Liver (tissue), 9 donors: ENCODE data around the gene SLC44A3. TPM values are rescaled to one million over a fixed set of nuclear protein-coding genes. Genes with fewer than 3 reads are reported as not detected.

Experiments
- DNase-seq: peaks from one replicate; pipeline ENCODE4 v3.0.0-alpha.2; 2017; ENCODE audit warnings: low spot score
- H3K27ac ChIP-seq, 2 donors: one replicate each; pipeline ENCODE4 v1.7.0; 2013; ENCODE audit warnings: inconsistent platforms in 2 of 2, low read length in 2 of 2, control low read depth in 1 of 2, low read depth in 1 of 2, mild to moderate bottlenecking in 1 of 2
- H3K27me3 ChIP-seq, 4 donors: one replicate each; pipeline versions ENCODE4 v1.6.1 to v1.7.0; 2013; ENCODE audit warnings: low read length in 3 of 4, inconsistent platforms in 1 of 4, mild to moderate bottlenecking in 1 of 4, moderate library complexity in 1 of 4; ENCODE audit not compliant: control insufficient read depth in 4 of 4, insufficient read depth in 4 of 4
- H3K36me3 ChIP-seq, 4 donors: one replicate each; pipeline versions ENCODE4 v1.6.1 to v1.7.0; 2013; ENCODE audit warnings: low read length in 3 of 4, mild to moderate bottlenecking in 3 of 4, low read depth in 1 of 4, moderate library complexity in 1 of 4; ENCODE audit not compliant: control insufficient read depth in 4 of 4, insufficient read depth in 3 of 4
- H3K4me1 ChIP-seq, 4 donors: one replicate each; pipeline versions ENCODE4 v1.6.1 to v1.7.0; 2013; ENCODE audit warnings: low read length in 3 of 4, mild to moderate bottlenecking in 3 of 4, moderate library complexity in 1 of 4; ENCODE audit not compliant: control insufficient read depth in 4 of 4, insufficient read depth in 4 of 4
- H3K4me3 ChIP-seq, 3 donors: one replicate each; pipeline versions ENCODE4 v1.6.1 to v1.7.0; 2013; ENCODE audit warnings: low read length in 3 of 3, control low read depth in 1 of 3, low read depth in 1 of 3, mild to moderate bottlenecking in 1 of 3
- H3K9ac ChIP-seq, 2 donors: one replicate each; pipeline ENCODE4 v1.7.0; 2013; ENCODE audit warnings: low read length in 2 of 2, mild to moderate bottlenecking in 2 of 2, moderate library complexity in 2 of 2, control low read depth in 1 of 2, low read depth in 1 of 2
- H3K9me3 ChIP-seq, 4 donors: one replicate each; pipeline versions ENCODE4 v1.6.1 to v1.7.0; 2013; ENCODE audit warnings: low read length in 3 of 4; ENCODE audit not compliant: control insufficient read depth in 4 of 4
- EGR1 ChIP-seq, 2 donors: IDR thresholded peaks; 2 replicates each; pipeline ENCODE4 v1.6.1; 2016 to 2018; ENCODE audit warnings: antibody characterized with exemption in 2 of 2, low read depth in 2 of 2
- FOXA1 ChIP-seq: IDR thresholded peaks from 2 replicates; pipeline ENCODE4 v1.6.1; 2016; ENCODE audit warnings: antibody characterized with exemption
- FOXA2 ChIP-seq: IDR thresholded peaks from 2 replicates; pipeline ENCODE4 v1.6.1; 2016; ENCODE audit warnings: antibody characterized with exemption
- GABPA ChIP-seq, 2 donors: IDR thresholded peaks in 1 of 2; conservative IDR thresholded peaks in 1 of 2; 2 replicates each; pipeline ENCODE4 v1.6.1; 2016; ENCODE audit warnings: antibody characterized with exemption in 2 of 2, mild to moderate bottlenecking in 1 of 2, moderate library complexity in 1 of 2
- HNF4A ChIP-seq, 2 donors: conservative IDR thresholded peaks; 2 replicates each; pipeline ENCODE4 v1.6.1; 2016; ENCODE audit warnings: antibody characterized with exemption in 2 of 2, mild to moderate bottlenecking in 2 of 2
- JUND ChIP-seq, 2 donors: IDR thresholded peaks; 2 replicates each; pipeline ENCODE4 v1.6.1; 2016; ENCODE audit warnings: antibody characterized with exemption in 2 of 2
- RAD21 ChIP-seq, 2 donors: IDR thresholded peaks; 2 replicates each; pipeline ENCODE4 v1.6.1; 2016; ENCODE audit warnings: antibody characterized with exemption in 2 of 2, mild to moderate bottlenecking in 2 of 2
- RXRA ChIP-seq, 2 donors: IDR thresholded peaks; 2 replicates each; pipeline ENCODE4 v1.6.1; 2017 to 2018; ENCODE audit warnings: antibody characterized with exemption in 2 of 2, mild to moderate bottlenecking in 1 of 2
- SP1 ChIP-seq: IDR thresholded peaks from 2 replicates; pipeline ENCODE4 v1.6.1; 2018; ENCODE audit warnings: antibody characterized with exemption, mild to moderate bottlenecking
- TAF1 ChIP-seq: conservative IDR thresholded peaks from 2 replicates; pipeline ENCODE4 v1.6.1; 2016; ENCODE audit warnings: antibody characterized with exemption, mild to moderate bottlenecking
- YY1 ChIP-seq: IDR thresholded peaks from 2 replicates; pipeline ENCODE4 v1.6.1; 2016; ENCODE audit warnings: antibody characterized with exemption, mild to moderate bottlenecking
- WGBS: extraction: QIAGEN DNeasy Blood & Tissue Kit; methylation state at CpG from one replicate; pipeline ENCODE4 v1.1.7; 2013; 5-methylcytosine and 5-hydroxymethylcytosine counted together
- polyA plus RNA-seq, 2 donors: library from polyadenylated mRNA; stranded (reverse) in 1 of 2; unstranded in 1 of 2; fragments of 200-250 nt in 1 of 2; fragments of >200 nt in 1 of 2; fragmentation: Nextera tagmentation in 1 of 2; extraction: Ambion mirVana in 1 of 2; gene quantifications; one replicate each; pipeline versions ENCODE4 v1.2.1 to v1.2.3, GENCODE V29; 2013 to 2015
- total RNA-seq, 2 donors: library from RNA; depleted of rRNA; stranded (reverse); fragments of >200 nt; gene quantifications; one replicate each; pipeline ENCODE4 v1.2.3, GENCODE V29; 2014
- TF ChIP-seq, protein P1 (sequence below): IDR thresholded peaks from 2 replicates; pipeline ENCODE4 v1.6.1; 2016; ENCODE audit warnings: antibody characterized with exemption
- TF ChIP-seq, protein P2 (sequence below): IDR thresholded peaks from 2 replicates; pipeline ENCODE4 v1.6.1; 2016; ENCODE audit warnings: antibody characterized with exemption
- TF ChIP-seq, protein P3 (sequence below): IDR thresholded peaks from 2 replicates; pipeline ENCODE4 v1.6.1; 2016; ENCODE audit warnings: antibody characterized with exemption, mild to moderate bottlenecking
- TF ChIP-seq, protein P4 (sequence below): fragments of 150-350 bp; IDR thresholded peaks from 2 replicates; pipeline ENCODE4 v1.5.1; 2017; ENCODE audit warnings: improper control_type of control experiment, low read depth, low read length; ENCODE audit not compliant: missing input control
- TF ChIP-seq, protein P5 (sequence below): IDR thresholded peaks from 2 replicates; pipeline ENCODE4 v1.6.1; 2016; ENCODE audit warnings: antibody characterized with exemption
- donor health status: healthy.
- donor health status: healthy.
- donor health status: healthy.
- donor health status: healthy.
- donor health status: healthy.

The SLC44A3 gene
- total and polyA plus RNA-seq, 4 donors, result 2.4 to 2.8 (median 2.7) TPM

DNA sequence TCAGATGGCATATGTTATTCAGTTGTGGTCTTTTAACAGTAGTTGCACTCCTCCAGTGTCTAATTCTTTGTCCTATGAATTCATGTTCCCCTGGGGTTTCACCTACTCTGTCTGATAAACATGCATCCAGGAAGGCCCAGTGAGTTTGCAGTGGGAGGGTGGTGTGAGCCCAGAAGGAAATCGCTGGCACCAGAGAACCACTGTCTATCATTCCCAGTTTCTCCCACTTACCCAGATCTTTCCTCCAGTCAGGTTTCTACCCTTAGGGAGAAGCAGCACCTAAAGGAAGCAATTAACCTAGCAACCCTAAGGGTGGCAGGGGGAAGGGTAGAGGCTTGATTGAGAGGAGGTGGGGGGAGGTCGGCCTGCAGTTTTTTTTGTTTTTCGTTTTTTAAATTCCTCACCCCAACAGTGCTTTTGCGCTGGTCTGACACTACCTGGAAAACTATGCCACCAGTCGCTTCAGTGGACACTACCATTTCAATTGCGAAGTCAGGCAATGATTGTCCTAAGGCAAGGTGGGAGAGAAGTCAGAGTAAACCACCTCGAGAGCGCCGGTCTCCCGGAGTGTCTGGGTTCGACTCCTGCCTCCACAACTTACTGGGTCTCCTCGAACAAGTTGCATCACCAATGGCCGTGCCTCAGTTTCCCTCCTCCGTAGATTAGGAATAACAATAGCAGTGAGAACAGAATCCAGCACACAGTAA, 766 bp upstream of the SLC44A3 start:
- no peaks in the 10 kb centered on the region for H3K9me3 ChIP-seq
- DNase-seq, result no peak
- H3K27ac ChIP-seq, result peak overlapping the region in 1 of 2 donors; percentile 13
- WGBS, result 53% methylated on average over 14 of the region's 14 CpGs
- H3K36me3 ChIP-seq, result no peaks in the 10 kb centered on the region
- peak overlapping the region; percentile 15 to 87 for H3K9ac ChIP-seq
- H3K4me1 ChIP-seq, result peaks cover 0 to 22% (median 5%) of the 10 kb centered on the region in 4 donors
- peak overlapping the region; percentile 78 to 86 (median 86) for H3K4me3 ChIP-seq
- no peaks in the 10 kb centered on the region for H3K27me3 ChIP-seq
- TF ChIP-seq YY1 (no peak), GABPA (IDR thresholded peaks at IDR 0.05 in 1 of 2, conservative IDR thresholded peaks at IDR 0.05 in 1 of 2) (no peak), FOXA2 (no peak), FOXA1 (no peak), SP1 (no peak), JUND (IDR thresholded peaks at IDR 0.05) (no peak), TAF1 (no peak), RAD21 (IDR thresholded peaks at IDR 0.05) (no peak), EGR1 (IDR thresholded peaks at IDR 0.05; ENCODE audit: low read depth in 2 of 2) (no peak), HNF4A (conservative IDR thresholded peaks at IDR 0.05) (no peak)
- TF ChIP-seq, protein P1, sequence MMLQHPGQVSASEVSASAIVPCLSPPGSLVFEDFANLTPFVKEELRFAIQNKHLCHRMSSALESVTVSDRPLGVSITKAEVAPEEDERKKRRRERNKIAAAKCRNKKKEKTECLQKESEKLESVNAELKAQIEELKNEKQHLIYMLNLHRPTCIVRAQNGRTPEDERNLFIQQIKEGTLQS, result no peak
- TF ChIP-seq, protein P2, sequence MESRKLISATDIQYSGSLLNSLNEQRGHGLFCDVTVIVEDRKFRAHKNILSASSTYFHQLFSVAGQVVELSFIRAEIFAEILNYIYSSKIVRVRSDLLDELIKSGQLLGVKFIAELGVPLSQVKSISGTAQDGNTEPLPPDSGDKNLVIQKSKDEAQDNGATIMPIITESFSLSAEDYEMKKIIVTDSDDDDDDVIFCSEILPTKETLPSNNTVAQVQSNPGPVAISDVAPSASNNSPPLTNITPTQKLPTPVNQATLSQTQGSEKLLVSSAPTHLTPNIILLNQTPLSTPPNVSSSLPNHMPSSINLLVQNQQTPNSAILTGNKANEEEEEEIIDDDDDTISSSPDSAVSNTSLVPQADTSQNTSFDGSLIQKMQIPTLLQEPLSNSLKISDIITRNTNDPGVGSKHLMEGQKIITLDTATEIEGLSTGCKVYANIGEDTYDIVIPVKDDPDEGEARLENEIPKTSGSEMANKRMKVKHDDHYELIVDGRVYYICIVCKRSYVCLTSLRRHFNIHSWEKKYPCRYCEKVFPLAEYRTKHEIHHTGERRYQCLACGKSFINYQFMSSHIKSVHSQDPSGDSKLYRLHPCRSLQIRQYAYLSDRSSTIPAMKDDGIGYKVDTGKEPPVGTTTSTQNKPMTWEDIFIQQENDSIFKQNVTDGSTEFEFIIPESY, result no peak
- TF ChIP-seq, protein P3, sequence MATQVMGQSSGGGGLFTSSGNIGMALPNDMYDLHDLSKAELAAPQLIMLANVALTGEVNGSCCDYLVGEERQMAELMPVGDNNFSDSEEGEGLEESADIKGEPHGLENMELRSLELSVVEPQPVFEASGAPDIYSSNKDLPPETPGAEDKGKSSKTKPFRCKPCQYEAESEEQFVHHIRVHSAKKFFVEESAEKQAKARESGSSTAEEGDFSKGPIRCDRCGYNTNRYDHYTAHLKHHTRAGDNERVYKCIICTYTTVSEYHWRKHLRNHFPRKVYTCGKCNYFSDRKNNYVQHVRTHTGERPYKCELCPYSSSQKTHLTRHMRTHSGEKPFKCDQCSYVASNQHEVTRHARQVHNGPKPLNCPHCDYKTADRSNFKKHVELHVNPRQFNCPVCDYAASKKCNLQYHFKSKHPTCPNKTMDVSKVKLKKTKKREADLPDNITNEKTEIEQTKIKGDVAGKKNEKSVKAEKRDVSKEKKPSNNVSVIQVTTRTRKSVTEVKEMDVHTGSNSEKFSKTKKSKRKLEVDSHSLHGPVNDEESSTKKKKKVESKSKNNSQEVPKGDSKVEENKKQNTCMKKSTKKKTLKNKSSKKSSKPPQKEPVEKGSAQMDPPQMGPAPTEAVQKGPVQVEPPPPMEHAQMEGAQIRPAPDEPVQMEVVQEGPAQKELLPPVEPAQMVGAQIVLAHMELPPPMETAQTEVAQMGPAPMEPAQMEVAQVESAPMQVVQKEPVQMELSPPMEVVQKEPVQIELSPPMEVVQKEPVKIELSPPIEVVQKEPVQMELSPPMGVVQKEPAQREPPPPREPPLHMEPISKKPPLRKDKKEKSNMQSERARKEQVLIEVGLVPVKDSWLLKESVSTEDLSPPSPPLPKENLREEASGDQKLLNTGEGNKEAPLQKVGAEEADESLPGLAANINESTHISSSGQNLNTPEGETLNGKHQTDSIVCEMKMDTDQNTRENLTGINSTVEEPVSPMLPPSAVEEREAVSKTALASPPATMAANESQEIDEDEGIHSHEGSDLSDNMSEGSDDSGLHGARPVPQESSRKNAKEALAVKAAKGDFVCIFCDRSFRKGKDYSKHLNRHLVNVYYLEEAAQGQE, result no peak
- TF ChIP-seq, protein P4, sequence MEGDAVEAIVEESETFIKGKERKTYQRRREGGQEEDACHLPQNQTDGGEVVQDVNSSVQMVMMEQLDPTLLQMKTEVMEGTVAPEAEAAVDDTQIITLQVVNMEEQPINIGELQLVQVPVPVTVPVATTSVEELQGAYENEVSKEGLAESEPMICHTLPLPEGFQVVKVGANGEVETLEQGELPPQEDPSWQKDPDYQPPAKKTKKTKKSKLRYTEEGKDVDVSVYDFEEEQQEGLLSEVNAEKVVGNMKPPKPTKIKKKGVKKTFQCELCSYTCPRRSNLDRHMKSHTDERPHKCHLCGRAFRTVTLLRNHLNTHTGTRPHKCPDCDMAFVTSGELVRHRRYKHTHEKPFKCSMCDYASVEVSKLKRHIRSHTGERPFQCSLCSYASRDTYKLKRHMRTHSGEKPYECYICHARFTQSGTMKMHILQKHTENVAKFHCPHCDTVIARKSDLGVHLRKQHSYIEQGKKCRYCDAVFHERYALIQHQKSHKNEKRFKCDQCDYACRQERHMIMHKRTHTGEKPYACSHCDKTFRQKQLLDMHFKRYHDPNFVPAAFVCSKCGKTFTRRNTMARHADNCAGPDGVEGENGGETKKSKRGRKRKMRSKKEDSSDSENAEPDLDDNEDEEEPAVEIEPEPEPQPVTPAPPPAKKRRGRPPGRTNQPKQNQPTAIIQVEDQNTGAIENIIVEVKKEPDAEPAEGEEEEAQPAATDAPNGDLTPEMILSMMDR, result no peak

DNA sequence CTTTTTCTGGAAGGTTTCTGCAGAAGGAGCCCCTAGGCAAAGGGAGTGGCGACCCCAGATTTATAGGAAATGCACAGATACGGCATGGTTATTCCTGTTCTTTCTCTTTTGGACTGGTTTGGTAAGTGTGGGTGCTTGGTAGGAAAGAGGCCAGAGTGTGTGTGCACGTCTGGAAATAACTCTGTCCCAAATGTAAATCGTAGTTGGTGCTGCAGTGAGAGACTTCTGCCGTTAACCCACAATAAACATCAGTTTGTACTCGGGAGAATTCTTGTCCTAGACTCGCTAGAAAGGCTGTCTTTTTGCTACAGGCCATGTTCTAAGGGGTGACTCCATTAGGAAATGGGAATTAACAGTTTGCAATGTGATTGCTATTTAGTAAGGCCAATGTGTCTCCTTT, 779 bp downstream of the SLC44A3 start:
- Histone ChIP-seq H3K27me3 (no peaks in the 10 kb centered on the region), H3K9ac (no peak overlapping the region), H3K36me3 (no peaks in the 10 kb centered on the region), H3K4me3 (peak overlapping the region in 2 of 3 donors; percentile 70 to 86), H3K4me1 (peaks cover 0 to 22% (median 5%) of the 10 kb centered on the region in 4 donors), H3K27ac (no peak overlapping the region), H3K9me3 (no peaks in the 10 kb centered on the region)
- no peak for DNase-seq
- TF ChIP-seq RXRA (IDR thresholded peaks at IDR 0.05), result no peak
- TF ChIP-seq, protein P5, sequence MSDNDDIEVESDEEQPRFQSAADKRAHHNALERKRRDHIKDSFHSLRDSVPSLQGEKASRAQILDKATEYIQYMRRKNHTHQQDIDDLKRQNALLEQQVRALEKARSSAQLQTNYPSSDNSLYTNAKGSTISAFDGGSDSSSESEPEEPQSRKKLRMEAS, result no peak
- no peak for TF ChIP-seq YY1
- no peak for TF ChIP-seq JUND (IDR thresholded peaks at IDR 0.05)
- TF ChIP-seq, protein P4, result no peak
- TF ChIP-seq, protein P1, result no peak
- TF ChIP-seq SP1, result no peak
- TF ChIP-seq TAF1, result no peak
- 34% methylated on average over 7 of the region's 7 CpGs for WGBS
